Stomach (tissue), 9 donors: ENCODE results near the gene RGS6. TPM values are rescaled to one million over a fixed set of nuclear protein-coding genes. Genes with fewer than 3 reads are reported as not detected.

Source experiments
- DNase-seq, 2 donors: peaks; one replicate each; pipeline versions ENCODE4 v3.0.0 to v3.0.0-alpha.2; 2013 to 2019
- H3K27ac ChIP-seq, 5 donors: fragments of 200-600 bp in 4 of 5; sonication (generic) in 4 of 5; one replicate each; pipeline ENCODE4 v1.5.1; 2013 to 2019; ENCODE audit warnings: mild to moderate bottlenecking in 1 of 5, moderate library complexity in 1 of 5
- H3K27me3 ChIP-seq, 3 donors: fragments of 200-600 bp; sonication (generic); one replicate each; pipeline ENCODE4 v1.5.1; 2017 to 2019; ENCODE audit warnings: mixed run types in 1 of 3
- H3K36me3 ChIP-seq, 4 donors: fragments of 200-600 bp; sonication (generic); 1 replicate in 3 of 4; 2 replicates in 1 of 4; pipeline ENCODE4 v1.5.1; 2016 to 2019
- H3K4me1 ChIP-seq, 4 donors: fragments of 200-600 bp; sonication (generic); one replicate each; pipeline ENCODE4 v1.5.1; 2016 to 2019
- H3K4me3 ChIP-seq, 4 donors: fragments of 200-600 bp; sonication (generic) in 3 of 4; one replicate each; pipeline ENCODE4 v1.5.1; 2016 to 2019; ENCODE audit warnings: mild to moderate bottlenecking in 1 of 4
- H3K9me3 ChIP-seq, 4 donors: fragments of 200-600 bp; sonication (generic); one replicate each; pipeline ENCODE4 v1.5.1; 2016 to 2019
- EP300 ChIP-seq: sonication (generic); formaldehyde crosslinking; IDR thresholded peaks from one replicate; pipeline ENCODE4 v1.6.1; 2017; ENCODE audit warnings: antibody characterized with exemption
- POLR2A ChIP-seq, 4 donors: fragments of 450-650 bp; IDR thresholded peaks; one replicate each; pipeline ENCODE4 v1.6.1; 2016; ENCODE audit warnings: antibody characterized with exemption in 4 of 4, control low read depth in 2 of 4, mild to moderate bottlenecking in 1 of 4, moderate library complexity in 1 of 4
- POLR2AphosphoS5 ChIP-seq, 3 donors: sonication (generic); formaldehyde crosslinking; IDR thresholded peaks; one replicate each; pipeline ENCODE4 v1.6.1; 2016; ENCODE audit warnings: antibody characterized with exemption in 3 of 3
- WGBS, 5 donors: extraction: QIAGEN DNeasy Blood & Tissue Kit in 3 of 5; methylation state at CpG; one replicate each; pipeline versions ENCODE4 v1.1.5 to v1.1.7; 2013 to 2018; 5-methylcytosine and 5-hydroxymethylcytosine counted together
- intact Hi-C: fragments of 100-400 bp; cut with DNase I; formaldehyde crosslinking; loops from one replicate; pipeline ENCODE4 v1.15.1; 2023; ENCODE audit warnings: low total_unique reads
- polyA plus RNA-seq, 3 donors: library from polyadenylated mRNA; stranded (reverse); fragments of 200-250 nt; gene quantifications; one replicate each; pipeline ENCODE4 v1.2.3, GENCODE V29; 2013
- total RNA-seq, 5 donors: library from RNA; depleted of rRNA; stranded (reverse); fragments of >200 nt; gene quantifications; one replicate each; pipeline versions ENCODE4 v1.1.0 to v1.2.3, GENCODE V29; 2014 to 2016
- TF ChIP-seq, protein P1 (sequence below), 7 experiments: fragments of 450-650 bp in 4 of 7; fragments of 200-600 bp in 3 of 7; sonication (generic) in 3 of 7; IDR thresholded peaks; one replicate each; pipeline ENCODE4 v1.5.1; 2016 to 2019; ENCODE audit warnings: antibody characterized with exemption in 7 of 7, control low read depth in 2 of 7, mild to moderate bottlenecking in 1 of 7
- donor health status: healthy with polysubstance abuse.
- donor health status: Bipolar disorder and iron deficiency.
- donor health status: healthy.

RGS6 gene
- total and polyA plus RNA-seq, 8 donors, result 0.25 to 18.0 (median 0.92) TPM; not detected in 1

DNA sequence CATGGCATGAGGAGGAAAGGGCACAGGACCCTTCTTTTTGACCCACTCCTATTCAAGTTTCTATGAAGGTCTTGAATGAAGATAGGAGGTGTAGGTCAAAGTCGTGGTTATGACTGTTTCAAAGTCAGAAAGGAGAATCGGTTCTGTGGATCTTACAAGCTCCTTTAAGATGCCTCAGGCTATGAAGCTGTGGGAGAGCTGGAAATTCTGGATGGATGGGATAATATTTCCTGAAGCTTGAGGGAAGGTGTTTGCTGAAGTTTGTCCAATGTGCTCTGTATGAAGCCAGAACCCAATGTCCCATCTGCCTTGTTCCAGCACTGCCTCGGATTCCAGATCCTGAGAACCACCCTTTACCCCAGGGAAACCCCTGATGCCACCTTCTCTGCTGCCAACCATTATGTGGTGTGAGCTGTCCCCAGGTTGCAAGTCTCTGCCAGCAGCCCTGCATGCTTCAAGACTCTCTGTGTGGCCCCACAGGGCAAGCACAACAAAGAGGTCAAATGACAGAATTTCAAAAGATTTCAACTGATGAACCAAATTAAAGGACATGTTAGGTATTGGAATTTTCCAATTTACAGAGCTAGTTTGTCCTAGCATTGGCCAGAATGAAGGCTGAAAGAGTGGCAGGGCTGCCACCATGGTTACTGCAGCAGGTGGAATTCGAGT, 472.0 kb downstream of the RGS6 start:
- TF ChIP-seq POLR2A (IDR thresholded peaks at IDR 0.05) (no peak), EP300 (no peak), POLR2AphosphoS5 (IDR thresholded peaks at IDR 0.05) (no peak)
- TF ChIP-seq, protein P1, sequence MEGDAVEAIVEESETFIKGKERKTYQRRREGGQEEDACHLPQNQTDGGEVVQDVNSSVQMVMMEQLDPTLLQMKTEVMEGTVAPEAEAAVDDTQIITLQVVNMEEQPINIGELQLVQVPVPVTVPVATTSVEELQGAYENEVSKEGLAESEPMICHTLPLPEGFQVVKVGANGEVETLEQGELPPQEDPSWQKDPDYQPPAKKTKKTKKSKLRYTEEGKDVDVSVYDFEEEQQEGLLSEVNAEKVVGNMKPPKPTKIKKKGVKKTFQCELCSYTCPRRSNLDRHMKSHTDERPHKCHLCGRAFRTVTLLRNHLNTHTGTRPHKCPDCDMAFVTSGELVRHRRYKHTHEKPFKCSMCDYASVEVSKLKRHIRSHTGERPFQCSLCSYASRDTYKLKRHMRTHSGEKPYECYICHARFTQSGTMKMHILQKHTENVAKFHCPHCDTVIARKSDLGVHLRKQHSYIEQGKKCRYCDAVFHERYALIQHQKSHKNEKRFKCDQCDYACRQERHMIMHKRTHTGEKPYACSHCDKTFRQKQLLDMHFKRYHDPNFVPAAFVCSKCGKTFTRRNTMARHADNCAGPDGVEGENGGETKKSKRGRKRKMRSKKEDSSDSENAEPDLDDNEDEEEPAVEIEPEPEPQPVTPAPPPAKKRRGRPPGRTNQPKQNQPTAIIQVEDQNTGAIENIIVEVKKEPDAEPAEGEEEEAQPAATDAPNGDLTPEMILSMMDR (IDR thresholded peaks at IDR 0.05), result no peak

DNA sequence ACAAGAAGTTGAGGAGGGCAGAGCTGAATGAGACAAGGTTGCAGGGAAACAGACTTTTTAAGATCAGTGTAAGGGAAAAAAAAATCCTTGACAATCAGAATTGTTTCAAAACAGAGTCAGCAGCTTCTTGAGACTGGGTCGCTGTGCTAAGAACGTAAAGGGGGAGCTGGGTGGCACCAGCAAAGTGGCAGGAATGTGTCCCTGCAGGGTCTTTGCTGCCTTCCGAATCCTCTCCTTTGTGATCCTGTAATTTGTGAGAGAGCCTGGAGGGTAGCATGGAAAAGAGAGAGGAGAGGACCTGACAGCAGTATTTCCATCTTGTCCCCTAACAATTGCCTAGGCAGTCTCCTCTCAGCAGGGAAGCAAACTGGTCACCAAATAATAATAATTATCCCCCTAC, 472.8 kb downstream of the RGS6 start:
- Histone ChIP-seq H3K4me3 (no peak overlapping the region), H3K27me3 (no peaks in the 10 kb centered on the region), H3K27ac (no peak overlapping the region), H3K36me3 (no peaks in the 10 kb centered on the region), H3K4me1 (no peaks in the 10 kb centered on the region), H3K9me3 (peaks cover 0 to 12% (median 5%) of the 10 kb centered on the region in 4 donors)
- TF ChIP-seq POLR2A (IDR thresholded peaks at IDR 0.05) (no peak), EP300 (no peak), POLR2AphosphoS5 (IDR thresholded peaks at IDR 0.05) (no peak)
- TF ChIP-seq, protein P1 (IDR thresholded peaks at IDR 0.05), result no peak
- WGBS, 5 donors, result 45 to 84% (median 67%) methylated on average over 3 of the region's 3 CpGs
- no peak for DNase-seq
- intact Hi-C loops, result no loop called here

More for the DNA sequence above, 472.0 kb downstream of the RGS6 start:
- DNase-seq, result no peak
- intact Hi-C loops, result no loop called here
- no peaks in the 10 kb centered on the region for H3K27me3 ChIP-seq
- H3K9me3 ChIP-seq, result peaks cover 0 to 11% (median 3%) of the 10 kb centered on the region in 4 donors
- H3K4me1 ChIP-seq, result no peaks in the 10 kb centered on the region
- WGBS, 5 donors, result 75 to 82% (median 79%) methylated on average over 4 of the region's 4 CpGs
- no peak overlapping the region for H3K4me3 ChIP-seq
- no peak overlapping the region for H3K27ac ChIP-seq
- no peaks in the 10 kb centered on the region for H3K36me3 ChIP-seq

DNA sequence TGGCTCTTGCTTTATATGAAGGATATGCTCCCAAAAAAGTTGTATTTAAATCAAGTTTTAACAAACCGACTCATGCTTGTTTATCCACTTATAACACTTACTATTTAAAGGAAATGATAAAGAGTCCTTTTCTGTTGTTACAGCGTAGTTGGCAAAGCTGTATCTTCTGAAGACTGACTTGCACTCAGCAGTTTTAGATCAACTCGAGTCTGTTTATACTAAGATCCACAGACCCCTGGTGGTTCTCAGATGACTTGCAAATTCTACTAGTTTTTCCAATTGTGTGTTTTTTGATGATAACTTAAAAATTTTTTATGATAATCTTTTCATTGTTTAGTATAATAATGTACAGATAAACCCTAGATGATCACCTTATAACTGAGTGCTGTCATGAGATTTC, 475.8 kb downstream of the RGS6 start:
- no peak overlapping the region for H3K4me3 ChIP-seq
- H3K36me3 ChIP-seq, result no peaks in the 10 kb centered on the region
- H3K27me3 ChIP-seq, result no peaks in the 10 kb centered on the region
- peaks cover 0 to 12% (median 5%) of the 10 kb centered on the region in 4 donors for H3K9me3 ChIP-seq
- 51 to 71% (median 63%) methylated on average over 3 of the region's 3 CpGs for WGBS, 5 donors
- TF ChIP-seq, protein P1 (IDR thresholded peaks at IDR 0.05), result no peak
- TF ChIP-seq POLR2A (IDR thresholded peaks at IDR 0.05) (no peak), POLR2AphosphoS5 (IDR thresholded peaks at IDR 0.05) (no peak), EP300 (no peak)
- no peak overlapping the region for H3K27ac ChIP-seq
- H3K4me1 ChIP-seq, result no peaks in the 10 kb centered on the region
- DNase-seq, result no peak
- intact Hi-C loops, result no loop called here

DNA sequence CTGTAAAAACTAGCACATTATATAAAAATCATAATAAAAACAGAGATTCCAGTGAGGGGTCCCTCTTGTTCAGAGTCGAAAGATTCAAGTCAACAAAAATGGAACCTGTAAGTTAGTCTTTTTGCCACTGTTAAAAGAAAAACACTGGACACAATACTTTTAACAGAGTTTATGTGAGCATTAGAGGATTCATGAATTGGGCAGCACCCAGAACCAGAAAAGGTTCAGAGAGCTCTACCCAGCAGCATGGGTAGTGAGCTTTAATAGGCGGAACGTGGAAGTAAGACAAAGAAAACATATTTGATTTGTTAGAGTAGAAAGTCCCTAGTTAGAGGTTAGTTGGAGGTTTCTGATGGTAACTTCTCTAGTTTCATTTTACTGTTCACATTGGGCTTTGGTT, 476.8 kb downstream of the RGS6 start:
- Histone ChIP-seq H3K4me3 (no peak overlapping the region), H3K36me3 (no peaks in the 10 kb centered on the region), H3K27me3 (no peaks in the 10 kb centered on the region), H3K4me1 (no peaks in the 10 kb centered on the region), H3K9me3 (peaks cover 0 to 12% (median 5%) of the 10 kb centered on the region in 4 donors), H3K27ac (no peak overlapping the region)
- intact Hi-C loops, result no loop called here
- TF ChIP-seq EP300 (no peak), POLR2AphosphoS5 (IDR thresholded peaks at IDR 0.05) (no peak)
- TF ChIP-seq, protein P1 (IDR thresholded peaks at IDR 0.05), result no peak
- 86 to 97% (median 93%) methylated on average over 3 of the region's 3 CpGs for WGBS, 5 donors
- no peak for DNase-seq
